ENCODE results near the gene ECT2.
A peak's percentile ranks its signal among the peaks of the same experiment; 100 is the strongest.
"Not testable (repeated sequence)": the region's sequence is repeated elsewhere in the genome, so short reads cannot be mapped to it uniquely, and the experiment has no call there.

The ECT2 gene, protein sequence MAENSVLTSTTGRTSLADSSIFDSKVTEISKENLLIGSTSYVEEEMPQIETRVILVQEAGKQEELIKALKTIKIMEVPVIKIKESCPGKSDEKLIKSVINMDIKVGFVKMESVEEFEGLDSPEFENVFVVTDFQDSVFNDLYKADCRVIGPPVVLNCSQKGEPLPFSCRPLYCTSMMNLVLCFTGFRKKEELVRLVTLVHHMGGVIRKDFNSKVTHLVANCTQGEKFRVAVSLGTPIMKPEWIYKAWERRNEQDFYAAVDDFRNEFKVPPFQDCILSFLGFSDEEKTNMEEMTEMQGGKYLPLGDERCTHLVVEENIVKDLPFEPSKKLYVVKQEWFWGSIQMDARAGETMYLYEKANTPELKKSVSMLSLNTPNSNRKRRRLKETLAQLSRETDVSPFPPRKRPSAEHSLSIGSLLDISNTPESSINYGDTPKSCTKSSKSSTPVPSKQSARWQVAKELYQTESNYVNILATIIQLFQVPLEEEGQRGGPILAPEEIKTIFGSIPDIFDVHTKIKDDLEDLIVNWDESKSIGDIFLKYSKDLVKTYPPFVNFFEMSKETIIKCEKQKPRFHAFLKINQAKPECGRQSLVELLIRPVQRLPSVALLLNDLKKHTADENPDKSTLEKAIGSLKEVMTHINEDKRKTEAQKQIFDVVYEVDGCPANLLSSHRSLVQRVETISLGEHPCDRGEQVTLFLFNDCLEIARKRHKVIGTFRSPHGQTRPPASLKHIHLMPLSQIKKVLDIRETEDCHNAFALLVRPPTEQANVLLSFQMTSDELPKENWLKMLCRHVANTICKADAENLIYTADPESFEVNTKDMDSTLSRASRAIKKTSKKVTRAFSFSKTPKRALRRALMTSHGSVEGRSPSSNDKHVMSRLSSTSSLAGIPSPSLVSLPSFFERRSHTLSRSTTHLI
- total RNA-seq: 12.7 to 60.7 (median 28.7) reads per million in 17 experiments

DNA sequence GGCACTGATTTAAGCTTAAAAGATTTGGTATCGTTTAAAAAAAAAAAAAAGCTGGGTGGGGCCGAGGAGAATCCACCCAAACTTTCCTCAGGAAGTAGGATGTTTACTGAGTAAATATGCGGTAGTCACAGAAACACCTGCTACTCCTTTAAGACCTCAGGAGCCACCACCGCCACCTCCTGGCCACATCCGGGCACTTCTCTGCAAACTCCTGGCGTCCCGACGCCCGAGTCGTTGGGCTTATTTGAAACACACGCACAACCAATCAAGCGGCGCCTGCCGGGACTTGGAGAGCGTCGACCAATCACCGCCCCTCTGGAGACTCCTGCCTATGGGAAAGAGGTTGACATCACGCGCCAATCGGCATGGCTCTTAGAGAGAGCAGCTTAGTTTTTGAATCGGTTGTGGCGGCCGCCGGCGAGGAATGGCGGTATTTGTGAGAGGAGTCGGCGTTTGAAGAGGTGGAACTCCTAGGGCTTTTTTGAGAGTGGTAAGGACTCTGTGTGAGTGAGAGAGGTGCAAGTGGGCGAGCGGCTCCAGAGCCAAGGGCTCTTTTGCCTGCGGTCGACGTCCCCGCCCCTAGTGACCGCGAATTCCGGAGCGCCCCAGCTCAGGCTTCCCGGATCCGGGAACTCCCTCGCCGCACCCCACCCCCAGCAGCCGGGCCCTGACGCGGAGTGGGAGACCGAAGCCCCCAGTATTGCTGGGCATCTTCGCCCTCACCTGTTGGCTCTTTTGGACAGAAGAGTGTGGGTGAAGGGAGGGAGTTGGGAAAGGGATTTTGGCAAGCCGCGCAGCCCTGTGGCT, at the start of gene ECT2:
Gene ECT2, plus strand, starts transcription at position 359 of the 807 bp plus-strand sequence. CDS start 3,805 bp downstream, outside the sequence.
- DNase-seq: peak; percentile 99 to 100 (median 99)

DNA sequence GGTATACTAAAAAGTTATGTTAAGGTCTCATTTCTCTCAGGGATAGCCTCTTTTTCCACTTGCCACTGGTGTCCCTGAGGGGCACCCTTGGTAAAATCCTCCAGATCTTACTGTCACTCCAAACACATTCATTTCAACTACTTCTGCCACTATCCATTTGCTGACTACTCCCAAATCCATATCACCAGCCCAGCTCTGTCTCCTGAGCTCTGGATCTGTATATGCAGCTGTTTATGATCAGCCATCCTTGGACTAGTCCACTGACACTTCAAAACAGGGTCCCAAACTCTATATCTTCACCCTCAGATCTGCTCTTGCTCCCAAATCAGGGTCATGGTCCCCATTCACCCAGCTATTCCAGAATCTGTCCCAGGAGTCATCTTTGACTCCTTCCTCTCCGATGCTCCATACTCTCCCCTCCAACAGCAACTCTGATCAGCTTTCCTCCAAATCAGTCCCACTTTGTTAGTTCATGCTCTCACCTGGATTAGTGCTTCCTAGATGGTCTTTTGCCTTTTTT, 49.5 kb upstream of the ECT2 start:
- no peak for DNase-seq

DNA sequence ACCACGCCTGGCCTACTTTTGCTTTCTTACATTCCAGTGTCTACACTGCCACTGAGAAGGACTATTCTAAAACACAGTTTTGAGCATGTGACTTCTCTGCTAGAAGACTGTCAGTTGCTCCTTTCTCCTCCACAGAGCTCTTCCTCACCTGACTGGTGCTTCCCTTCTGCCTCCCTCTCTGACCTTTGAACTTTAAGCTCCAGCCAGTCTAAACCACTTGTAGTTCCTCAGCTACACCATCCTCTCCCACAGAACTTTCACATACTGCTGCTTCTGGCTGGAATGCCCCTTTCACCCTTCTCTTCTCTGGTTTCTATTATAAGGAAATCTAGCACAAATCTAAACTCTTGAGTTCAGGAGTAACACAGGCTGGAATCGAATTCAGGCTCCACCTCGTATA, 48.8 kb upstream of the ECT2 start:
- peak; percentile 58 to 81 (median 76) for DNase-seq

DNA sequence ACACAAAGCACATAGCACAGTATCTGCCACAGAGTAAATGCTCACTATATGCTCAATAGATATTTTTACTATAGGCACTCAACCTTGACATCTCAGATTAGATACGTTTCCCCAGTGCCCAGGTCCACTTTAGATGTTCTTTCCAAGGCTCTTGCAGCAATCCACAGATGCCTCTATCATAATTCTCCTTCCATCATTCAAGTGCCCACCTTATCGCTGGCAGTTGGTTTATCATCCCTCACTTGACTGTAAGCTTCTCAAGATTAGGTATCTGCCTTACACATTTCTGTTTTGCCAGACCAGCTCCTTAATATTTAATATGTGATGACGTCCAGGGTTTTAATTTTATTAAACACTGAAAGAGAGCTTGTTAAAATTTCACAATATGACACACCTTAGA, 48.3 kb upstream of the ECT2 start:
- no peak for DNase-seq

DNA sequence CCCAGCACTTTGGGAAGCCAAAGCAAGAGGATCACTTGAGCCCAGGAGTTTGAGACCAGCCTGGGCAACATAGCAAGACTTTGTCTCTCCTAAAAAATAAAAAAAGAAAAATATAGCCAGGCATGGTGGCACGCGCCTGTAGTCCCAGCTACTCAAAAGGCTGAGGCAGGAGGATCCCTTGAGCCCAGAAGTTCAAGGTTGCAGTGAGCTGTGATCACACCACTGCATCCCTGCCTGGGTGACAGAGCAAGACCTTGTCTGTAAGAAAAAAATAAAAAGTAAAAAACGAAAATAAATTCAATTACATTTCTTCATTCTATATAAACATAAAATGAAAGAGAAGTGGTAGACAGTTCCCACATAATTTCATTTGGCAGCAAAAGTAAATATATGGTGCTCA, 47.8 kb upstream of the ECT2 start:
- DNase-seq: not testable (repeated sequence)

DNA sequence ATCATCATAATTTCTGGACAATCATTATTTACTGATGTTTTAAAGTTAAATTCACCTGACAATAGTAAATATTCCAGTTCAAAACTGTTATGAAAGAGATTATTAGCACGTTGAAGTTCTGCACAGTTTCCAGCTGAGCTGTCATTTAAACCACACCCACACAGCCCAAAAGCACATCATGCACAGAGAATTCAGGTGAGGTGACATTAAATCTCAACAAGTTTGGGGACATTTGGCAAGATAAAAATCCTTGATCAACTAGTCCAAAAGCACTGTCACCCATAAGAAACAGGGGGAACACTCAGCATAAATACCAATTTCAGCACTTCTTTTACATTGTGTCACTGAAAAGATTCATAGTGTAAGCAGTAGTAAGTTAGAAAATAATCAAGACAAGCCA, 46.5 kb upstream of the ECT2 start:
- DNase-seq: no peak

DNA sequence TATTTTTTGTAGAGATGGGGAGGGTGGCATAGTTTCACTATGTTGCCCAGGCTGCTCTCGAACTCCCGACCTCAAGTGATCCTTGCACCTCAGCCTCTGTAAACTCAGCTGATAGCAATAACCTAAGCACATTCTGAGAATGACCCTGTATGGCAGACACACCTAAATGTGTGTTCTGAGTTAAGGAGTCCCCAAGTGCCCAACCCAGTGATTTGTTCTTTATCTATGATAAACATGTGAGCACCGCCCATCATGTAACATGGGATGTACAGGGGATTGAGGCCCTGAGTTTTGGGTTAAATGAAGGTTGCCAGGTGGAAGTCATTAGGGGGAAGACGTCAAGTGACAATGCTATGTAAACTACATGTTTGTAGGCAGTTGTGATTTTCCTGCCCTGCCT, 45.4 kb upstream of the ECT2 start:
- no peak for DNase-seq

DNA sequence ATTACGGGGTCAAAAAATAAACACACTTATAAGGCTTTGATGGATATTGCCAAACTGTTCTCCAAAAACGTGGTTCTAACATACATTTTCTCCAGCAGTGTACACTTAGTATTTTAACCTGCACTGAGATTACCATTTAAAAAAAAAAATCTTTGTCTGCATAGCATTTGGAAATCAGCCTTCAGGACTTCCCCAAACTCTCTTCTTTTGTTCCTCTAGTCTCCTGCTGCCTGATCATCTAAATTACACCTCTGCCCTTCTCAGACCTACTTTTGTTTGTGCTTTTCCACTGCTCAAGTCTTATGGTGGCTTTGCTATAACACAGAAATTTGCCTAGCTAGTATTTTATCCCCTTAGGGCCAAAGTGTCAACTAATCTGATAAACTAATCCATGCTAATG, 43.5 kb upstream of the ECT2 start:
- DNase-seq: peak in 3 of 4 experiments; percentile 27 to 53 (median 50)

DNA sequence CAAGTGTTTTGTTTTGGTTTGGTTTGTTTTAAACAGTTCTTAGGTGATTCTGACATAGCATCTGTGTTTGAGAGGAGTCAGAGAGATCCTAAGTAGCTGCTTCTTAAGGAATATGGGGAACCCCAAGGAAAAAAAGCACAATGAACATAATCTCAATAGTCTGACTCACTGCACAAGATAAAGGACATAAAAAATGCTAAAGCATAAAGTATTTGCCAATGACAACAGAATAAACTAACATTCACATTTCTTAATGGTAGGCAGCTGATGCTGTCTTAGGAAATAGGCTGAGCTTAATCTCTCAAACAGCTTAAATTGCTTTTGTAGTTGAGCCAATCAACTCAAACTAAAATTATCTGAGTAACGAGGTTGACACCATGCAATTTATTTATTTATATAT, 42.6 kb upstream of the ECT2 start:
- DNase-seq: peak in 1 of 4 experiments; percentile 60

DNA sequence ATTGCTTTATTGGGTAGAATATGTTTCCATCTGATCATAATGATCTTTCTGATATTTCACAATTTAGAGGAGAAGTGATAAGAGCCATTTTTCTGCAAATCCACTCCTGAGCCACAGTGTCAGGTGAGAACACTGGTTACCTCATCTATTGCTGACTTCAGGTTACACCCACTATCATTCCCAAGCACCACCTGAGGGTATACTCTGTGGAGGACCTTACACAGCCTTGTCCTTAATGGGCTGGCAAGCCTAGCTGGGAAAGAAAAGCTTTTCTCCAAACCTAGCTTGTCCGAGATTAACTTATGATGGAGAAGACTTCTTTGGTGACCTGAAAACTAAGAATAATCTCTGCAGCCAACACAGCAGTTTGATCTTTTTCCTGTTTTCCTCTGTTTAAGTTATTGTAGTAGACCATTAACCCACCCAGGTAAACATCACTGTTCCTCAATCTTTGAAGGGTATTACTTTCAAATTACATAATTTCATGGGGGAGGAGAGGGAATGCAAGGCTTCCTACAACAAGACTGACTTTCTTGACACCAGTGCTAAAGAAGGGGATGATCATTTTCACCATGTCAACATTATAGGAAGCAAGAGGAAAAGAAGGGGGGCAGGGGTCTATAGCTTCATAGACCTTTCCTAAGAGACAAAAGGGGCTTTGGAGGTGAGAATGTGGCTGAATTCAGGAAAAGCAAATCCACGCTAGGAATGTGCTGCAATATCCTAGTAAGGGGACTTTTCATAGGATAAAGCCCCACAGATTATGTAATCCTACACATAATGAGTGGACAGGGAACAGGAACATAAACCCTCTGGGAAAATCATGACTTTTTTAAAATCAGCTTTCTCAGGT, 41.4 kb upstream of the ECT2 start:
- peak in 1 of 4 experiments; percentile 30 for DNase-seq

DNA sequence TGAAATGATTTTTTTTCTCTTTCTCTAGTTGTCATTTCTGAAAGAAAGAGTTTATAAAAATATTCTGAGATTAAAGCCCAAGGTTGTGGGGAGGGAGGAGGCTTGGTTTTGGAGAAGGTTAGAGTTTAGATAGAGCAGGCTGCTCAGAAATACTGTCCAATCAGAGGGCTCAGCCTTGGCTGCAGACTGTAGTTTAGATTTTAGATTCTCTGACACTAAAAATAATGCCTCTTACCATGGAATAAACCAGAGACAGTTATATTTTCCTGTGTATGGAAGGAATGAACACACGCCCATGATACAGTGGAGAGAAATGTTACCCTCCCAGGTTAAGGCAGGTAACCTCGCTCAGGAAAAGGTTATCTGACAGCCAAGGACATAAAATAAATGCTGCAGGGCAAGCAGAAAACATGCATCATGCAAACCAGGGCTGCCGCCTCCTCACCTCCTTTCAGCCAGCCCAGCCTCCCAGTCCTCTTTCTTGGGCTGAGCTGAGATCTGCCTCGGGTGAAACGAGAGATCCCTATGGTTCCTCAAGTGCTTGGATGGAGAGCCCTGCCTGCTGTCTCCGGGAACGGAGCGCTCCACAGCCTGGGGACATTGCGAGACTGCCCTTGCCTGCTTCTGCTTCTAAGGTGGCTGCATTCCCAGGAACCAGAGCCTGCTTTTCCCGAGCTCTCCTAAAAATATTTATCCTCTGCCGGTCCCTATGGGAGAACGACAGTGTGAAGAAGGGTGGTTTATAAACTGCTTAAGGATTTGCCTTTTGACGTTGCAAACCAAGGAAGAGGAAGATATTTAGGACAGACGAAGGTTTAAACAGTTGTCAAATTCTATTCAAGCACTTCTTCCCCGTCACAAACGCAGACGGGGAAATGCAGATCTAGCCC, 40.5 kb upstream of the ECT2 start:
- DNase-seq: peak; percentile 33 to 58 (median 50)

DNA sequence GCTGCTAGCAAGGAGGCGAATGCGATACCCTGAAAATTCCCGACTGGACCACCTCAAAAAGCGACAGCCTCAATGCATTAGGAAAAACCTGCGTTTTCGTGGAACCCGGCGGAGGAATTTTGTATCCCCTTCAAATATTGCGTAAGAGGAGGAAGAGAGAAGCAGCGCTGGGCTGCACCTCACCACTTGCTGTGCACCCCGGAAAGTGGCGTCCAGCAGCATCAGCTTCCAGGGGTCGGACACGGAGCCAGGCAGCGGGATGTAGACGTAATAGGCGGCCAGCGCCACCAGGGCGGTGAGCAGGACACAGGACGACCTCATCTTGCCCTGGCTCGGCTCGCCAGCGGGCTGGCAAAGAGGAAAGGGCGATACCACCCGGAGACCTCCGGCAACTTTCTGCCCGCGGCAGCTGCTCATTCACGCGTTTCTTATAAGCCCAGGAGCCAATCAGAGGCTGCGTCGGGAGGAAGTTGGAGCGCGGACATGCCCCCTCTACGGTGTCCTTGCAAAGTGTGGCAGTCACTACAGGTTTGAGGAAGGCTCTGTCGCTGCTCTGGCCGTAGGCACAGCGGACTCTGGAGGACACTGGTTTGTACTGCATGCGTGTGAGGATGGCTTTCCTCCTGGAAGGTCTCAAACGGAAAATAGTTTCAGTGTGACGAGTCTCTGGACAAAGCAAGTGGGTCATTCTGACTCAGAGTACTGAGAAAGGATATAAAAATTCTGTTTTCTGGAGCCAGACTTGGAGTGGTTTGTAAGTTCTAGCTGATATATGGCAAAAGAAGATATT, 39.7 kb upstream of the ECT2 start, which contains the start of gene NCEH1:
Gene NCEH1, minus strand, starts transcription at position 404 of the 790 bp plus-strand sequence. Its CDS starts 83 bp downstream, at position 321.
- DNase-seq: peak; percentile 95 to 98 (median 96)

DNA sequence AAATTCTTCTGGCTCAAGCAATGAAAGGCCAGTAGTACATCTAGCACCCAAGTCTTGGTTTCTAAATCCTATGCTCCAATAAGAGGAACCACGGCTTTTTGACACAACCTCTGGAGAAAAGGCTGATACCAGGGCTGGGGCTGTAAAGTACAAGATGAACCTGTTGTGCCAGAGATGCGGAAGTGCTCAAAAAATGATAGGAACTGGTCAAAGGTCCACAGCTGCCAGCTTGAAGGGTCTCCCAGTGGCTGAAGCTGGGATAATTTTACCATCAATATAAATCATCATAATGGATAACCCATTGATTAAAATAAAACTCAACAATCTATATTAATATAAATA, 39.1 kb upstream of the ECT2 start:
- peak in 3 of 4 experiments; percentile 60 to 77 (median 73) for DNase-seq

DNA sequence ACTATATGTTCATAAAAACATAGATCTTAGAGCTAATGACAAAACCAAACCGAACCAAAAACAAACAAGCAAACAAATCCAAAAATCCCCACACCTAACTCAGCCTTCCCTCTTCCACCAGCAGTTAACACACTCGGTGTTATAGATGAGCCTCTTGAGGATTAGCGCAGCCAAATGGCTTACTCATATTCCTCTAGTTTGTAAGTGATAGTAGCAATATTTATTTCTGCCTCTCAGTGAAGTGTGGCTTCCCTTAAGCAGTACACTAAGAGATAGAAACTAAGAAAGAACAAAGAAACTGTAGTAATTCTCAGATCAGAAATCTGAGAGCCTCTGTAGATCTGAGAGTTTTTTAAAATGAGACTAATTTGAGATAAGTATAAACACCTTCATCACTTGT, 37.2 kb upstream of the ECT2 start:
- no peak for DNase-seq

DNA sequence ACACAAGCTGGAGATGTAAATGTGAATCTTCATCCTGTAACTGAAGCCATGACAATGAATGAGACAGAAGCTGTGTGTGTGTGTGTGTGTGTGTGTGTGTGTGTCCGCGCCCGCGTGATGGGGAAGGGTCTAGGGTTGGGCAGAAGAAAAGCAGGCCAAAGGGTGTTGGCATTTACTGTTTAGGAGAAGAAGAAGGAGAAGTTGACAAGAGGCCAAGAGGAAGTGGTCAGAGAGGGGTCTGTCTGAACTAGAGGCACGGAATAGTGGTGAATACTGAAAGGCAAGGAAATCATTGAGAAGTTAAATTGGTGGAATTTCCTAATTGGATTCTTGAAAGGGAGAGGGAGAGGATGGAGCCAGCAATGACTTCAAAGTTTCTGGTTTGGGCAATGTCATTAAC, 34.0 kb upstream of the ECT2 start:
- peak; percentile 80 to 93 (median 89) for DNase-seq

DNA sequence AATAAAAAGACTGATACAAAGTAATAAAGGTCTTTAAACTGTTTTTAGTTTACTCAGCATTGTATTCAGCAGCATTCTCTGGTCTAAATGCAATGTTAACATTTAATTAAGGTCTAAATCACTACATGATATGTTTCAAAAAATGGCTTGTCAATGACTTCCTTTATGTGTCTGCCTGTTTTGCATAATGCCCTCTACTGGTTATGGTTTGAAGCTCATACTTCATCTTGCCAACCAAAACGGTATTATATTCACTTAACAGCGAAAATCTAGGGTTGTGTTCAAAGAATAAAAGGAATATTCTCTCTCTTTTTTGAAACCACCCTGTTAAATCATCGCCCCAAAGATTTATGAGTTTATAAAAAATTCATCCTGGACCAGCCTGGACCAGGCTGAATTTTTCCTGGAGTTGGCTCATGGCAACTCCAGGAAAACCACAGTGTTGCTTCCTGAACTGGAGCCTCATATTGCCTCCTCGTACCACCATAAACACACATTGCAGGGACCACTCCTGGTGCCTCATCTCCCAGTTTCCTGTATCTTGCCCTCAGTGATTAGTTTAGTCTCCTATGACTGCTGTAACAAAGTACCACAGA, 32.9 kb upstream of the ECT2 start:
- peak in 2 of 4 experiments; percentile 48 to 55 for DNase-seq

DNA sequence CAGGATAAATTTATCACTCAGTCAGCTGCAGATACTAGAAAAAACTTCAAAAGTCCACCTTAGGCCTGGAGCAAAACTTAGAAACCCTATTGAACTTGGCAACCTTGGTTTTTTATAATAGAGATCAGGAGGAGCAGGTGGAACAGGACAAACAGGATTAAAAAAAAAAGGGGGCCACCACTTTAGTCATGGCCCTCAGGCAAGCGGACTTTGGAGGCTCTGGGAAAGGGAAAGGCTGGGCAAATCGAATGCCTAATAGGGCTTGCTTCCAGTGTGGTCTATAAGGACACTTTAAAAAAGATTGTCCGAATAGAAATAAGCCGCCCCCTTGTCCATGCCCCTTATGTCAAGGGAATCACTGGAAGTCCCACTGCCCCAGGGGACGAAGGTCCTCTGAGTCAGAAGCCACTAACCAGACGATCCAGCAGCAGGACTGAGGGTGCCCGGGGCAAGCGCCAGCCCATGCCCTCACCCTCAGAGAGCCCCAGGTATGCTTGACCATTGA, 27.9 kb upstream of the ECT2 start:
- not testable (repeated sequence) for DNase-seq

DNA sequence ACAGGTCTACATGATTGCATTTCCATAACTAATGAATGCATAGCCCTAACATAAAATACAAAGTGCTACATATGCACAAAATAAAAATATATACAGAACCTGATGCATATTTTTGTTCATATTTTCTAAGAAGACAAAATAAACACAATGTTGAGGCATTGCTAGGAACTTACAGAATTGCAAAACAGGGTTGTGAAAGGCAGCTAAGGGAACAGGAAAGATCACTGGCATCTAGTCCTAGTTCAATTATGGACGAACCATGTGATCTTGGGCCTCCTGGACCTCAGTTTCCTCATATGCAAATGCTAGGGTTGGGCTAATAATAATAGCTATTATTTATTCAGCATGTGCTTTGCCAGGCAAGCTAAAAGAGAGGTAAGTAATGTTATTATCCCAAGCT, 24.1 kb upstream of the ECT2 start:
- peak in 3 of 4 experiments; percentile 32 to 63 (median 33) for DNase-seq

DNA sequence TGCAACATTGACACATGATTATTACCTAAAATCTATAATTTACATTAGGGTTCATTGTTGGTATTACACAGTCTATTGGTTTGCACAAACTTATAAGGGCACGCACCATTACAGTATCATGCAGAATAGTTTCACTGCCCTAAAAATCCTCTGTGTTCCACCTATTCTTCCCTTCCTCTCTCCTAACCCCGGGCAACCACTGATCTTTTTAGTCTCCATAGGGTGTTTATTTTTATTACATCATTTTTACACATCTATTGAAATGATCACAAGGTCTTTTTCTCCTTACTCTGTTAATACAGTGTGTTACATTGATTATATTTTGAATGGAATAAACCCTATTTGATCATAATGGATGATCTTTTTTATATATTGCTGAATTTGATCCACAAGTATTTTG, 15.5 kb upstream of the ECT2 start:
- no peak for DNase-seq
